HG03521 (cell line): Measurements from ENCODE around the gene DYSF.
"Not testable (repeated sequence)": the region's sequence is repeated elsewhere in the genome, so short reads cannot be mapped to it uniquely, and the experiment has no call there.

Source experiments
- ATAC-seq: cut with Tn5 transposase; IDR thresholded peaks from one replicate; pipeline ENCODE4 v1.9.1; 2021; ENCODE audit warnings: mild to moderate bottlenecking, moderate library complexity; ENCODE audit not compliant: unreplicated experiment

Gene DYSF

DNA sequence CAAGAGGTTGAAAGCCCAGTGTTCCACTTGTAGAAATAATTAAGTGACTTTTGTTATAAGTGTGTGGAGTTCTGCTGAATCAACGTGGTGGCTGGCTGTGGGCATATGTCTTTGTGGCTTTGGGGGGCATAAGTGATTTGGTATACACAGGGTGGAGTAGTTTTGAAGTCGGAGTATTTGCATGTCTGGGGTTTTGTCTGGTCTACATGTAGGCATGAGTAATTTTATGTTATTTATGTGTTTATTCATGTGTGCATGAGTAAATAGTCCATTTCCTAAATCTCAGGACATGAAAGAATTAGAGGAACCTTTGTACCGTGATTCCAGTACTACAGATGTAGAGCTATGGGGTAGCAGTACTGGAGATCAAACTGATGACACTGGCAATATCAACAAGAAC, 179.7 kb downstream of the DYSF start:
- ATAC-seq, result no peak

DNA sequence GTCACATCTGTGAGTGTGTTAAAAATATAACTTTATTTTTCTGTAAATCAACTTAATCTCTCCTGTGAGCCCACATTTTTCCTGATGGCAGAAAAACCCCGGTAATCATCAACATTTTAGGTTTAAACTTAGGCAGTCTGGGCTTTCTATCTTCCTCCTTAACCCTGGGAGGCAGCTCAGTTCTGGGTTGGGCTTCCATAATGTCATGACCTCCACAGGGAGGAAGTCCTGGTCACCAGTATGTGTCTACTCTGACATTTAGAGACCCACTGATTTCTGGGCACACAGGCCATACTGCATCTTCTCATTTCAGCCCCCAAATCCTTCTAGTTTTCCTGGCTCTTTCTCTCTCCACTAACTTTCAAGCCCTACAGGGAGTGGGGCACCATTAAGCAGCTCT, 181.2 kb downstream of the DYSF start:
- no peak for ATAC-seq

DNA sequence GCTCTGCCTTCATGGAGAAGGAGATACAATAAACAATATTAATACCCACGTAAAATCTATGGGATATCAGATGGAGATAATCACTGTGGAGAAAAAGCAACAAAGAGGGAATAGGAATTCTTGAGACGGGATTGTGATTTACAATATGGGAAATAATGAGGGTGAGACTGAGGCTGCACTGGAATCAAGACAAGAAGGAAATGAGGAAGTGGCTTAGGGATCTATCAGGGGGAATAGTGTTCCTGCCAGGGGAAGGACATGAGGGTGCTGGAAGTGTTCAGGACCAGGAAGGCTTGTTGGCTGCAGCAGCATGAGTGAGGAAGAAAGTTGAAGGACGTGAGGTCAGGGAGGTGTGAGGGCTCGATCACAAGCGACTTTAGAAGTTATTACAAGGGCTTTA, 182.4 kb downstream of the DYSF start:
- no peak for ATAC-seq

- ATAC-seq, result no peak
These were observed 183.8 kb downstream of the DYSF start for GRCh38 chr2:71637168-71637567.

DNA sequence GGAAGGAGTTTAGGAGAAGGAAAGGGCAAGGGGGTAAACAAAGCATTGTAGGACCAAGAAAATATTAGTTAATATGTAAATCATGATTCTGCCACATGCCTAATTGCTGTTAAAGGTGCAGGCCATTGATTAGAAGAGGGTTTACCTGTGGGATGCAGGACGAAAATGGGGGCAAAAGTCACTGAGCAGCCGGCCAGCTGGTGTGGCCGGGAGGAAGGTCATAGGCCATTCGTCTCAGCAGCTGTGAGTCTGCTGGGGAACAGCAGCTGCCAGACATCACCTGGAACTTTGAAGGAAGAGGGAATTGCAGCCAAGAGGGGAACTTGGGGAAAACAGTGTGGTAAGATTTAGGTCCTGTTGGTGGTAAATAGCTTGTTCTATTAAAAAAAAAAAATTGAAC, 184.4 kb downstream of the DYSF start:
- no peak for ATAC-seq

GRCh38 chr2:71639735-71640134, 186.4 kb downstream of the DYSF start:
- no peak for ATAC-seq

GRCh38 chr2:71640489-71640888, 187.1 kb downstream of the DYSF start:
- no peak for ATAC-seq

DNA sequence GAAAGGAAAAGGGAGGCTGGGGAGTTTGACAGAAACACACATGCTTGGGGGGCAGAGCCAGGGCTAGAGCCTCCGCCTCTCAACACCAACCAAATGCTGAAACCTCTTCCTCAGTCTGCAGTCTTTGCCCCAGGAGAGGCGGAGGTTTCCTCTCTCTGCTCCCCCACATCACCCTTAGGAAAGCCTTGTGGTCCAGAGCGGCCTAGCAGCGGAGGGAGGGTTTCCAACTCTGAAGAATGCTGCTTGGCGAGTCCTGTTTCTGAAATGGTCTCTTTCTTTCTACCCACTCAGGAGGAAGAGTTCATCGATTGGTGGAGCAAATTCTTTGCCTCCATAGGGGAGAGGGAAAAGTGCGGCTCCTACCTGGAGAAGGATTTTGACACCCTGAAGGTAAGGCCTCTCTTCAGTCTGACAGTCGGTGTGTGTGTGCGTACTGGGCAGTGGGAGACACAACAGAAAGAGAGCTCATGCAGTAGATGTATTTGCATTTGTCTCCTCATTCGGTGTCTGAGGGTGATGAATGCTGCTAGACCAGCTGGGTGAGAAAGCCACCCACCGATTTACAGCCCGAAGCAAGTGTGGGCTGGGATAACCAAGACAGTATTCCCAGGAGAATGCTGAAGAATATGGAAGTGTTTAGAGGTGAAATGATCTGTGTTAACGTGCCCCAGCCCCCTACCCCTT, 190.5 kb downstream of the DYSF start:
- no peak for ATAC-seq

GRCh38 chr2:71646028-71646427, 192.7 kb downstream of the DYSF start:
- no peak for ATAC-seq

DNA sequence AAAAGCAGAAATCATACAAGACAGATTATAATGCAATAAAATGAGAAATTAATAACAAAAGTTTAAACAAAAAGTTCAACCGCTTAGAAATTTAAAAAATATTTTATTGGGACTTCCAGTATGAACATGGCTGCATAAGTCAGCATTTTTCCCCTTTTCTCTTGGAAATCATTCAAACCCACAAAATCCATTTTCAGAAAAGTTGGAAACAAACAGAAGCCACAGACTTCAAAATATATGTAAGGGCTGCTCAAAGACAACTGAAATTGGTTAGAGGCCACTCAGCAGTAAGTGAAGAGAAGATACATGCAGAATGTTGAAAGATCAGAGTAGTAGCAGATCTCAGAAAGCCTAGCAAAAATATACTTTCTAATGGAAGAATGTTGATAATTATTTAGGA, 194.0 kb downstream of the DYSF start:
- ATAC-seq, result no peak

GRCh38 chr2:71655498-71655897, 202.1 kb downstream of the DYSF start:
- no peak for ATAC-seq

- not testable (repeated sequence) for ATAC-seq
These were observed 204.9 kb downstream of the DYSF start for GRCh38 chr2:71658256-71658655.

DNA sequence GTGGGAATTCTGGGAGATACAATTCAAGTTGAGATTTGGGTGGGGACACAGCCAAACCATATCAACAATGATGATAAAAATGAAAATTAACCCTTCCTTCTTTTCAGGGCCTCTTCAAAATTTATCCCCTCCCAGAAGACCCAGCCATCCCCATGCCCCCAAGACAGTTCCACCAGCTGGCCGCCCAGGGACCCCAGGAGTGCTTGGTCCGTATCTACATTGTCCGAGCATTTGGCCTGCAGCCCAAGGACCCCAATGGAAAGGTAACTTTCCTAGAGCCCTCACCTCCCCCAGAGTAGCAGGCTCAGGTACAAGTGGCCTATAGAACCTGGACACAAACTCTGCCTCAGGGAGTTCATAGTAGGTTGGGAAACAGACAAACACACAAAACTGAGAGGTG, 205.4 kb downstream of the DYSF start:
- no peak for ATAC-seq

DNA sequence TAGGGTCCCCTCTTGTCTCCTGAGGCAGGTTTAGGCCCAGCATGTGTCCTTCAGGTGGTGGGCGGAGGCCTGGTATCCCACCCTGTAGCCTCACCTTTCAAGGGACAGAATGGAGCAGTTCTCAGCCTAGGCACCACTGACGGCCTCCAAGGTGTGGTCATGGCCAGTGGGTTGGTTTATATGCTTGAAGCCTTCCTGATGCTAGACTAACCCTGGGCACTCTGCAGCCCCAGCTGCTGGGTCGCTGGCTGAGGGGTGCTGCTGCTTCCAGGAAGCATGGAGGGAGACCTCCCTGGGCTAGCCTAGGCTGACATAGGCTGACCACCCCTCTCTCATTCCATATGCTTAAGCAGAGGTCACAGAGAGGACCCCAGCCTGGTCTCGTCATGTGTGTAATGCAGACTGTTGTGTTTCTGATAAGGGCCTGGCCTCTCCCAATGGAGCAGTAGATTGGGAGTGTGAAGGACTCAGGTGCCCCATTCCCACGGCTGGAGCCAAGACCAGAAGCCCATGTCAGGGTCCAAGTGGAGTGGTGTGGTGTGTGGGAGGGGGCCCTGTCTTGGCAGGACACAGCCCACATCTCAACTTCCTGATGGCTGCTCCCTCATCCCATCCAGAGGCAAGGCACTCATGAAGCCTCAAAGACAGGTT, 206.6 kb downstream of the DYSF start:
- ATAC-seq, result no peak

GRCh38 chr2:71661782-71662181, 208.4 kb downstream of the DYSF start:
- no peak for ATAC-seq

GRCh38 chr2:71662665-71663394, 209.5 kb downstream of the DYSF start:
- no peak for ATAC-seq

DNA sequence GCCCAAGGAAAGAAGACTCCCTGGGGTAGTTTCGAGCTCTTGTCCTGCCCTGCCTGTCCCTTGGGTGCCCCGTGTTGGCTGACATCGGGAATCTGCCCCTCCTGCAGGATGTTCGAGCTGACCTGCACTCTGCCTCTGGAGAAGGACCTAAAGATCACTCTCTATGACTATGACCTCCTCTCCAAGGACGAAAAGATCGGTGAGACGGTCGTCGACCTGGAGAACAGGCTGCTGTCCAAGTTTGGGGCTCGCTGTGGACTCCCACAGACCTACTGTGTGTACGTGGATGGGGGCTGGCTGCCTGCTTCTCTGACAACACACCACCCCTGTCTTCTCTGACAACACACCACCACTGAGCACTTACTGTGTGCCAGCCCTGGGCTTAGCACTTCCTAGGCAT, 210.8 kb downstream of the DYSF start:
- no peak for ATAC-seq

DNA sequence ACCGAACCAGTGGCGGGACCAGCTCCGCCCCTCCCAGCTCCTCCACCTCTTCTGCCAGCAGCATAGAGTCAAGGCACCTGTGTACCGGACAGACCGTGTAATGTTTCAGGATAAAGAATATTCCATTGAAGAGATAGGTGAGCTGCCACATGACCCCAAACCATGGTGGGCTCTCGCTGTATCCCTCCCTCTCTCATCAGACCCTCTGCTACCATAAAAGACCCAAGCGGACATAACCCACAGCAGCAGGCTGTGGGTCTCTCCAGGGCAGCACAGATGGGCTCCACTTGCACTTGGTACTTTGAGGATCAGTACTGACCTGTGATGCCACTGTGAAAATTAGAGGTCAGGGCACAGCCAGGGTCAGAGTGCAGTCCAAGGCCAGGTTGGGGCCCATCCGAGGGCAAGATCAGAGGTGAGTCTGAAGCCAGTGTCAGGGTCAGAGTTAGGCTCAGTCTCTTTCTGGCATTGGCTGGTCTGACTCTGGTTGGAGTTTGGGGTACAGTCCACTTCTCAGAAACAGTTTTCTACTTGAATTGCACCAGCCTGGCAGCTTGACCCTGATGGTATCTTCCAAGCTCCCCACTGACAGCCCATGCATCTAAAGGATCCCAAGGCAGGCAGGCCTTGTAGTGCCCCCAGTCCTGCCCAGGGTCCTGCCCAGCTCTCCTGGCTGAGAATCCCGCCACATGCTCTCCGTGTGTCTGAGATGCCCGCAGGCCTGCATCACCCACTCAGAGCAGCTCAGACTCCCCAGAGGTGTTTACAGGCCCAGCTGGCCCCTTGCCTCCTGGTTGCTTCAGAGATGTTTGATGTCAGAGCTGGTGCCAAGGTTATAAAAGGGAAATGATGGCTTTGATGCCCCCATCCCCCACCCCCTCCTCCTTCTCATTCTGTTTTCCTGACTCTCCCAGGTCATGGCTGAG, 212.1 kb downstream of the DYSF start:
- ATAC-seq, result no peak

GRCh38 chr2:71666094-71666474, 212.7 kb downstream of the DYSF start:
- ATAC-seq, result no peak

DNA sequence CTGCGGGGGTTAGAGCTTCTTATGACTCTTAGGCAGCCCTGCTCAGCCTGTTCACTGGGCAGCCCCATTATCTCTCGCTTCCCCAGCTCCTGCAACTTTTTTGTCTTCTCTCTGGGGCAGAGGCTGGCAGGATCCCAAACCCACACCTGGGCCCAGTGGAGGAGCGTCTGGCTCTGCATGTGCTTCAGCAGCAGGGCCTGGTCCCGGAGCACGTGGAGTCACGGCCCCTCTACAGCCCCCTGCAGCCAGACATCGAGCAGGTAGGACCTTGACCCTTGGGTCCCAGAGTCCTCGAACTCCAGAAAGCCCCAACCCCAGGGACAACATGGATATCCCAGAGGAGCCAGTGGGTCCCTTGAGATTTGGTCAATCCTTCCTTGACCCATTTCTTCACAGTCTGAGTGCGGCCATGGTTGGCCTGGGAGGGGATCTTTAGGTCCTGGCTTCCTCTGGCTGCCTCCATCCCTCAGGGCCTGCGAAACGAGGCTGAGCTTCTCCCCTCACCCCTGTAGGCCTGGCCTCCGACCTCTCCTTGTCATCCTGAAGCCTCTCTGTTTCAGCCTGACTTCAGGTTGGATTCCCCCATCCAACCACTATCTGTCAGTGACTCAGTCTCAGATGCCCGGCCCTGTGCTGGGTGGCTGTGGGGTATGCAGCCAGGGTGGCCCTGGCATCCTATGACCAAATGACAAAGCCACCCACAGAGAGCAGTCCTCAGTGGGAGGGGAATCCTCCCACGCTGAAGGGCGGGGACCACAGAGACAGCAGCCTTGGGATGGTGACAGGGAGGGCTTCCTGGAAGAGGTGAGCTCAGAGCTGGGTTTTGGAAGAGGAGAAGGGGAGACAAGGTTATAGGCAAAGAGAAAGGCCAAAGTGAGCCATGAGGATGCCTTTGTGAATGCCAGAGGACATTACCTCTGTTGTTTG, 214.2 kb downstream of the DYSF start:
- no peak for ATAC-seq
